Colonic mucosa (tissue), 4 donors: ENCODE measurements around the gene CUL5. TPM values are rescaled to one million over a fixed set of nuclear protein-coding genes. Genes with fewer than 3 reads are reported as not detected.
A peak's percentile ranks its signal among the peaks of the same experiment; 100 is the strongest.

ENCODE experiments used
- DNase-seq: peaks from one replicate; pipeline ENCODE4 v3.0.0-alpha.2; 2020
- H3K27ac ChIP-seq: fragments of 200-600 bp; one replicate; pipeline ENCODE4 v1.8.0; 2021
- H3K27me3 ChIP-seq: fragments of 200-600 bp; one replicate; pipeline ENCODE4 v1.8.0; 2021
- H3K36me3 ChIP-seq: fragments of 200-600 bp; one replicate; pipeline ENCODE4 v1.8.0; 2021
- H3K4me1 ChIP-seq: fragments of 200-600 bp; one replicate; pipeline ENCODE4 v1.8.0; 2021; ENCODE audit warnings: mild to moderate bottlenecking
- H3K4me3 ChIP-seq: fragments of 200-600 bp; one replicate; pipeline ENCODE4 v1.8.0; 2021
- H3K9ac ChIP-seq, 2 donors: one replicate each; pipeline ENCODE4 v1.7.0; 2013; ENCODE audit warnings: control low read depth in 2 of 2, low read depth in 2 of 2, low read length in 2 of 2
- H3K9me3 ChIP-seq: fragments of 200-600 bp; one replicate; pipeline ENCODE4 v1.8.0; 2021
- CTCF ChIP-seq: fragments of 200-600 bp; IDR thresholded peaks from one replicate; pipeline ENCODE4 v1.8.0; 2022; ENCODE audit warnings: antibody characterized with exemption, mild to moderate bottlenecking
- intact Hi-C: fragments of 100-400 bp; cut with DNase I; formaldehyde crosslinking; loops from one replicate; pipeline ENCODE4 v1.14.1; 2022
- total RNA-seq, 2 donors: library from RNA; stranded (reverse); fragmentation: NEBNext Ultra II Directional in 1 of 2; extraction: Animal tissue kit (Norgen Biotek cat#: 25700) in 1 of 2; gene quantifications; one replicate each; pipeline ENCODE4 v1.2.1, GENCODE V29; 2021
- donor health status: healthy.
- donor health status: DM: no; HTN: no; CAD: no.
- donor health status: DM: no; HTN: no; CAD: no.

CUL5 gene
- total RNA-seq, 2 donors from 2014 or later: 26.1 to 28.0 TPM

DNA sequence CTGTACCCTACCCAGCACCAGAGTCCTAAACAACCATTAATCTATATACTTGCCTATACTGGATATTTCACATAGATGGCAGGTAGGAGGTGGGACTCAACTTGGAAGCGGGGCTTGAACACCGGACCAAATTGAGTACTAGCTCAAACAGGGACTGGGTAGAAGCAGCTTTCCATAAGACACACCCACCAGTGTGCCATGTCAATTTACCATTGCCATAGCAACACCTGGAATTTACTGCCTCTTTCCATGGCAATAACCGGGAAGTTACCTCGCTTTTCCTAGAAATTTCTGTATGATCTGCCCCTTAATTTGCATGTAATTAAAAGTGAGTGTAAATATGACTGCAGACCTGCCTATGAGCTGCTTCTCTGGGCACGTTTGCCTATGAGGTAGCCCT is 38.6 kb upstream of the CUL5 start:
- Histone ChIP-seq H3K27me3 (no peaks in the 10 kb centered on the region), H3K9me3 (no peaks in the 10 kb centered on the region), H3K27ac (no peak overlapping the region), H3K9ac (no peak overlapping the region), H3K36me3 (no peaks in the 10 kb centered on the region), H3K4me1 (no peaks in the 10 kb centered on the region), H3K4me3 (no peak overlapping the region)
- no peak for DNase-seq
- no peak for TF ChIP-seq CTCF
- intact Hi-C loops: no loop called here

- intact Hi-C loops: no loop called here
- Histone ChIP-seq H3K4me1 (no peaks in the 10 kb centered on the region), H3K4me3 (no peak overlapping the region), H3K9ac (no peak overlapping the region), H3K36me3 (no peaks in the 10 kb centered on the region), H3K27me3 (no peaks in the 10 kb centered on the region), H3K9me3 (no peaks in the 10 kb centered on the region), H3K27ac (no peak overlapping the region)
- TF ChIP-seq CTCF: no peak
- DNase-seq: no peak
Measured at GRCh38 chr11:107973641-107974040, 35.1 kb upstream of the CUL5 start.

- H3K4me1 ChIP-seq: no peaks in the 10 kb centered on the region
- H3K36me3 ChIP-seq: no peaks in the 10 kb centered on the region
- H3K27me3 ChIP-seq: no peaks in the 10 kb centered on the region
- no peak overlapping the region for H3K27ac ChIP-seq
- DNase-seq: no peak
- no peak overlapping the region for H3K9ac ChIP-seq
- no peaks in the 10 kb centered on the region for H3K9me3 ChIP-seq
- TF ChIP-seq CTCF: no peak
- intact Hi-C loops: no loop called here
- H3K4me3 ChIP-seq: no peak overlapping the region
Measured at GRCh38 chr11:107988397-107989158, 20.1 kb upstream of the CUL5 start.

GRCh38 chr11:107991868-107992414 is 16.8 kb upstream of the CUL5 start:
- no peak for DNase-seq
- TF ChIP-seq CTCF: no peak
- H3K4me1 ChIP-seq: no peaks in the 10 kb centered on the region
- H3K9ac ChIP-seq: no peak overlapping the region
- no peaks in the 10 kb centered on the region for H3K27me3 ChIP-seq
- H3K4me3 ChIP-seq: no peak overlapping the region
- no peaks in the 10 kb centered on the region for H3K9me3 ChIP-seq
- H3K27ac ChIP-seq: no peak overlapping the region
- intact Hi-C loops: no loop called here
- no peaks in the 10 kb centered on the region for H3K36me3 ChIP-seq

- H3K36me3 ChIP-seq: no peaks in the 10 kb centered on the region
- H3K4me3 ChIP-seq: no peak overlapping the region
- H3K27ac ChIP-seq: no peak overlapping the region
- H3K4me1 ChIP-seq: no peaks in the 10 kb centered on the region
- H3K27me3 ChIP-seq: no peaks in the 10 kb centered on the region
- DNase-seq: peak; percentile 53
- TF ChIP-seq CTCF: no peak
- intact Hi-C loops: no loop called here
- no peak overlapping the region for H3K9ac ChIP-seq
- H3K9me3 ChIP-seq: no peaks in the 10 kb centered on the region
Measured at GRCh38 chr11:107996006-107996776, 12.5 kb upstream of the CUL5 start.
